ENCODE results near the gene ZBTB37.
"Not testable (repeated sequence)": the region's sequence is repeated elsewhere in the genome, so short reads cannot be mapped to it uniquely, and the experiment has no call there.

ZBTB37 gene, protein sequence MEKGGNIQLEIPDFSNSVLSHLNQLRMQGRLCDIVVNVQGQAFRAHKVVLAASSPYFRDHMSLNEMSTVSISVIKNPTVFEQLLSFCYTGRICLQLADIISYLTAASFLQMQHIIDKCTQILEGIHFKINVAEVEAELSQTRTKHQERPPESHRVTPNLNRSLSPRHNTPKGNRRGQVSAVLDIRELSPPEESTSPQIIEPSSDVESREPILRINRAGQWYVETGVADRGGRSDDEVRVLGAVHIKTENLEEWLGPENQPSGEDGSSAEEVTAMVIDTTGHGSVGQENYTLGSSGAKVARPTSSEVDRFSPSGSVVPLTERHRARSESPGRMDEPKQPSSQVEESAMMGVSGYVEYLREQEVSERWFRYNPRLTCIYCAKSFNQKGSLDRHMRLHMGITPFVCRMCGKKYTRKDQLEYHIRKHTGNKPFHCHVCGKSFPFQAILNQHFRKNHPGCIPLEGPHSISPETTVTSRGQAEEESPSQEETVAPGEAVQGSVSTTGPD

DNA sequence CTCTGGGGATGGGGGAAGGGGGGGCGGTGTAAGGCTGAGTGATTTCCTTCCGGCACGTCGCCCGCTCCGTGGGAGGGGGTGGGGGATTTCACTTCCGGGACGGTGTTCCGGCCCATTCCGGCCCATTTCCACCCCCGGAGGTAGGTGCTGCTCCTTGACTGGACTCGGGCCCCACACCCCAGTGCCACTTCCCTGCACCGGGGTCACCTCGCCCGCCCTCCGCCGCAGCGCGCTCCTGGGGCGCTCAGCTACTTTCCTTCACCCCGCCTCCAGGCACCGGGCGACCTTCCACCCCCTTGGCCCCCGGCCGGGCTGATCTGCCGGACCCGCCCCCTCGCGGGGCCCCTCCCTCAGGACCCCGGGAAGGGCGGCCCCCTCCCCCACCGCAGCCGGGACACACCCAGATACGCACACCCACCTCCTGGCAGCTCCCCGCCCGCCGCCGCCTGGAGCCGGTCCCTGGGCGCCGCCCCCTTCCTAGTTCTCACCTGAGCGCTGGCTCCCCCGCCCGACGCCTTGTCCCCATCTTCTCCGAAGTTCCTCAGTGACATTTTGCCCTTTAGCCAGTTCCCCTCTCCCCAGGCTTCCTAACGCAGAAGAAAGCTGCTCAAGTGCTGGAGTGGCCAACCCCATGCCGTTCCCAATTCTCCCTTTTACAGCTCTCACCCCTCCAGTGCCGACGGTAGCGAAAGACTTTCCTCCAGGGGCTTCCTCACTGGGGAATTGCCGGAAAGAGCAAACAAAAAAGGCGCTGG, at the start of gene ZBTB37:
ZBTB37 (plus strand) TSS at position 115 of the 755 bp plus-strand sequence. CDS start 1,846 bp downstream, outside the sequence.
- DNase-seq (ENCODE audit: low read depth): no peak

DNA sequence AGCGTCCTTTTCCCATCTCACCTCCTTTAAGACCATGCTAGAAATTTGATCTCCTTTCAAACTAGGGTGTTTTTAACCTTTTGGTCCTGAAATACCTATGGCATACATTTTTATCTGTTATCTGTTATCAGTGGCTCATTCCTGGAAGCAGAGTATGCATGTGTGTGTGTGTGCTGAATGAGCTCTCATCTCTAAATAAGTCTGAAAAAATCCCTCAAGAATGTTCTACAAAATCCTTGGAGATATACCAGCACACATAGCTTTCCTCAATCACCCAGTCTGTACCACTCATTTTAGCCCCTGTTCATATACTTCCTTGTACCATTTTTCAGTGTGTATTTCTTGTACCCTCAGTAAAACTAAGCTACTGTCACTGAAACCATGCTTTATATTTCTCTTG, 49.7 kb upstream of the ZBTB37 start:
- DNase-seq (ENCODE audit: low read depth): no peak

DNA sequence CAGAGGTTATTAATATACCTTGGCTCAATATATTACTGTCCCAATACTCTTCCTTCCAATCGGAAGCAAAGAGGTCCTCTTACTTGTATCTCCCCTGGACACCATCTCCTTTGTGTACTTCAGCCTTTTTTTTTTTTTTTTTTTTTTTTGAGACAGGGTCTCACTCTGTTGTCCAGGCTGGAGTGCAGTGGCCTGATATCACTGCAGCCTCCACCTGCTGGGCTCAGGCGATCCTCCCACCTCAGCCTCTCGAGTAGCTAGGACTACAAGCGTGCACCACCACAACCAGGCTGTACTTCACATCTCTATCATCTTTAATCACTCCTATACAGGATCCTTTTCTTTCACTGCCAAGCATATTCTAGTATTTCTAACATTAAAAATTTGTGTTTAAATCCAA, 46.5 kb upstream of the ZBTB37 start:
- DNase-seq (ENCODE audit: low read depth): no peak

DNA sequence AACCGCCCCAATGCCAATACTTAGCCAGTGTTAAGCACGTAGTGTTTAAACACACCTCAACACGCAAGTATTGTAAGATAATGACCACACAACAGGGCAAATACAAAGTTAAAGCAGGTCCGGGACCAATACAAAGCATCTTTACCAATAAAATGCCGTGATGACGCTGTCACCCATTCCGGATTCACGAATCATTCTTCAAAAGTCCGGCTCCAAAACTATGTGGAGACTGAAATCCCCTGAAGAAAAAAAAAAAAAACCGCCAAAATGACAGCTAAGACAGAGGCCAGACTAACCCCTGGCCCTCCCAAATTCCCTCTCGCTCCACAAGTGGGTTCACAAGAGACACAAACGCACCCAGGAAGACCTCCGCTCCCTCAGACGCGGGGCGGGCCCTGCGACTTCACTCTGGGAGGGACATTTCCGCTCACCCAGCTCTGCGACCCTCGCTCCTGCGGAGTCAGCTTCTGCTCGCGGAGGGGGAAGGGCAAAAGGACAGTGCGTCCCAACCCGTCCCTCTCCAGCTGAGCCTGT, 44.3 kb upstream of the ZBTB37 start:
- no peak for DNase-seq (ENCODE audit: low read depth)

DNA sequence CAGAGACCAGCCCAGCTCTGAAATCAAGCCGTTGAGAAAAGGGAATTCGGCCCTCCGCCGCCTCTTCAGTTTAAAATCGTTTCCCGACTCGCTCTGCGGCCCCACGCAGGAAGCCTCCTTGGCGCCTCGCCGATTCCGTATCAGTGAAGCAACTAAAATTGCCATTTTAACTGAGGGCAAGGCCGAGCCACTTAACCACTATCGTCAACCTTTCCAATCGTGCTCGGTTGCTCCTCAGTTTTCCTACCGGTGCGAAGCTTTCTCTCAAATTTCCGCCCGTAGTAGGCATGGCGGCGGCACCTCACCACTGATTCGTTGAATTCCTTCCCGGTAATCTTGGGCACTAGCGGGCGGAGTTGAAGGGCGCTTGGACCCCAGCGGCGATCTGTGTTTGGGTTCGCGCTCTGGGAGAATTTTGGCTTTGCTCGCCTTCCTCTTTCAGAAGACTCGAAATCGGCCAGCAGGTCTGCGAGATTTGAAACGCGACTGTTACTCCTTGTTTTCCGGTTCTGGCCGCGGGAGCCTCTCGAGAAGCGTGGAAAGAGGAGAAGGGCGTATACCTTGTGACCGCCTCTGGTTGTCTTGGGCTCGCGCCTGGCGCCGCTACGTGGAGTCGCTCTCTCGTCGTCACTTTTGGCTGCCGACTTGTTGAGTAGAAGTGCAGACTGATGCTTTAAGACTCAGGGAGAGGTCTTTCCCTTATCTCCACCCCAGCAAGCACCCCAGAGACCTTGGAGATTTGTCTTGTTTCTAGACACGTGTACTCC, 43.7 kb upstream of the ZBTB37 start, which contains the start of the genes CENPL and DARS2:
CENPL (minus strand) TSS at position 569 of the 767 bp plus-strand sequence. CDS start 13,584 bp downstream, outside the sequence.
DARS2 (plus strand) TSS at position 359 of the 767 bp plus-strand sequence. CDS start 557 bp downstream, outside the sequence.
- DNase-seq (ENCODE audit: low read depth): peak; percentile 98

DNA sequence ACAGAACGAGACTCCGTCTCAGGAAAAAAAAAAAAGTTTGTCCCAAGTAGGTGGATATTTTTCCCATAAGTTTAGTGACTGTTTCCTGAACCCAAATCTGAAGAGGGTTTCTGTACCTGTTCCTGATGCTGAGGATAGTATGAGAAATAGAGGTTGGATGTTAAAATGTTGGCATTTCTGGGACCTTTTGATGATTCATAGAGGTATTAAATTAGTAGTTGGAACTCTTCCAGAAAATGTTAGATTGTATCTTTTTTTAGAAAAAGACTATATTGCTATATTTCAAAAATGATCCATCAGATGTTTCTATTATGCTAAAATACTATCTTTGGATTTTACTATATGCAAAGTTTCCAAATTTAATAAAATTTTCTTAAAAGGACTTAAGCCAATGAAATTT, 40.6 kb upstream of the ZBTB37 start:
- DNase-seq (ENCODE audit: low read depth): no peak

DNA sequence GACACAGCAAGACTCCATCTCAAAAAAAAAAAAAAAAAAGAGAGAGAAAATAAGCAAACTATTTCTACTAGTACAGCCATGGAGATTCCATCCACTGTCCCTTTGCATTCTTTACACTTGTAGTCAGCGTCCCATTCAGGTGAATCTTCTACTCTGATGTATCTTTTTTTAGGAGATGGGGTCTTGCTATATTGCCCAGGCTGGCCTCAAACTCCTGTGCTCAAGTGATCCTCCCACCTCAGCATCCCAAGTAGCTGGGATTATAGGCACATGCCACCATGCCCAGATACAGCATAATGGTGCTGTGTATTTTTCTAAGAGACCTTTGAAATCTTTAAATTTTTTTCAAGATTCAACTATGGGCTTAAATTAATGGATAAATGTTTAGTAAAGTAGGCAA, 35.4 kb upstream of the ZBTB37 start:
- no peak for DNase-seq (ENCODE audit: low read depth)

DNA sequence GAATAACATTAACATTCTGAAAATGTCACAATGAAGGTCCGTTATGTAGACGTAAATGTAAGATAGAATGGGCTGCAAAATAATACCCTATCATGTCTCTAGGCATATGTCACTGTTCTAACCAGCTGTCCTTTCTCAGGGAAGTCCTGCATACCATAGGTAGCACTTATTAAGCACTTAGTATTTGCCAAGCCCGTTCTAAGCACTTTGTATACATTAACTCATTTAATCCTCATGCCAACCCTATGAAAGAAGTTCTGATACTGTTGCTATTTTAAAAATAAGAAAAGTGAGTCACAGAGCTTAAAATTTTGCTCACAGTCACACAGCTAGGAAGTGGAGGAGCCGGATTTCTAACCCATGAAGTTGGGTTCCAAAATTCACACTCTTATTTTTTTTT, 16.1 kb upstream of the ZBTB37 start:
- no peak for DNase-seq (ENCODE audit: low read depth)

DNA sequence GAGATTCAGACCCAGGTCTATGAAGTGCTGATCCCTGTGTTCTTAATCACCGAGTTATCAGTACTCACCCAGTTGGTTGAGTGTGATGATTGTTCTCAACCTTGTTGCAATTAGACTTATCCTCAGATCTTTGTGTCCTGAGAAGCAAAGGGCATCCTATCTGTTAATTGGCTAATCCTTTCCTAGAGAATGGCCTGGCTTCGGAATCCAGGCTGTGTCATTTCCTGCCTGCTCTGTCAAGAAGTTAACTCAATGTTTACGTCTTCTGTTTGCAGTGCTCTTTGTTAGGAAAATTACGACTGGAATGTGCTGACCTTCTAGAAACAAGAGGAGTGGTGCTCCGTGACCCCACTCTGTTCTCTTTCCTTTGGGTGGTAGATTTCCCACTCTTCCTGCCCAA, 15.1 kb upstream of the ZBTB37 start:
- DNase-seq (ENCODE audit: low read depth): peak; percentile 48

DNA sequence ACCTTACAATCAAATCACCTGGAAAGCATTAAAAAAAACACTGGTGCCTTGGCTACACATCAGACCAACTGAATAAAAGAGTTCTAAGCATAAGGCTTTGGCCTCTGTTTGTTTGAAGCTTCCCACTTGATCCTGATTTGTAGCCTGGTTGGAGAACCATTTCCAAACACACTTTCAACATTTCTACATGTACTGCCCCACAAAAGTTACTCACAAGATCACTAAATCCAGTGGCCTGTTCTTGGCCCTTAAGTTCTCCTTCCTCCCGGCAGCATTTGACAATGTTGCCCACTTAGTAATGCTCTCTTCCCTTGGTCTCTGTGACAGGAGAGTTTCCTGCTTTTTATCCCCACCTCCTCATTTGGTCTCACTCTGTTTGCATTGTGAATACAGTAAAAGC, 12.2 kb upstream of the ZBTB37 start:
- DNase-seq (ENCODE audit: low read depth): no peak

DNA sequence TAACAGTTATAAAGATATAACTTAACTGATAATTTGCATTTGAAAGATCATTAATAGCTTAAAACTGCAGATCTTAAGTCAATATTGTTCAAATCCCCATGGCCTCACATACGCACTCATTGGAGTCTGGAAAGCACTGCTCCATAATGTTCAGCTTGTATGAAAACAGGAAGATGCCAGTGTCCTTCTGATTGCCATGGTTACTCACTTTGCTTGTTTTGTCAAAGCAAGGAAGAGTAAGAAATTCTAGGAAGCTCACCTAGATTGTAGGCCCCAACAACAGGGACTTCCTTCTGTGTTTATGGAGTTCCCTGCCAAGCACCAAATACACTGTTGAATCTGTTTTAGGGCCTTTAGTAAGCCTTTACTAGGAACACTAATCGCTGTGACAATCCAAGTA, 11.3 kb upstream of the ZBTB37 start:
- no peak for DNase-seq (ENCODE audit: low read depth)

DNA sequence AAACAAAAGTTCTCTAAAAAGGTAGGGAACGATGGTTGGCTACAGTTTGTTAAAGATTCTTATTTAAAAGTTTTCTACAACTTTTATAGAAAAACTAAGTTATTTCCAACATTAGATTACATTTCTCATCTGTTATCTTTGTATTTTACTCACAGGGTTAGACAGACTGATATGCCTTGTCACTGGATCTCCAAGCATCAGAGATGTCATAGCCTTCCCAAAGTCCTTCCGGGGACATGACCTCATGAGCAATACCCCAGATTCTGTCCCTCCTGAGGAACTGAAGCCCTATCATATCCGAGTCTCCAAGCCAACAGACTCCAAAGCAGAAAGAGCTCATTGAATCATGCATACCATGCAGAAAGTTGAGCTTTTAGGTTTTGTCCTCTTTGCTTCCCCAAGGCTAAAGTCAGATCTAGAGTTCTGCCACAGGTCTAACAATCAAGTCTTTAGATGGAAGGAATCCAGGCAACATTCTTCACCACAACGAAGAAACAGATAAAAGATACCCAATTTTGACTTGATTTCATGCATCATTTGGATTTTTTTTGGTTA, 10.7 kb upstream of the ZBTB37 start:
- DNase-seq (ENCODE audit: low read depth): no peak

DNA sequence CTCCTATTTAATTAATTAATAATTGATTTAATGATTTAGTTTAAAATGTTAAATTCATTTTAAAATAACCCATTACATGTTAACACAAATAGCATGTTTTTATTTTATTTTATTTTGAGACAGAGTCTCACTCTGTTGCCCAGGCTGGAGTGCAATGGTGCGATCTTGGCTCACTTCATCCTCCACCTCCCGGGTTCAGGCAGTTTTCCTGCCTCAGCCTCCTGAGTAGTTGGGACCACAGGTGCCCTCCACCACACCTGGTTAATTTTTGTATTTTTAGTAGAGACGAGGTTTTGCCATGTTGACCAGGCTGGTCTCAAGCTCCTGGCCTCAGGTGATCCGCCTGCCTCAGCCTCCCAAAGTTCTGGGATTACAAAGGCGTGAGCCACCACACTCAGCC, 8.6 kb upstream of the ZBTB37 start:
- not testable (repeated sequence) for DNase-seq (ENCODE audit: low read depth)

DNA sequence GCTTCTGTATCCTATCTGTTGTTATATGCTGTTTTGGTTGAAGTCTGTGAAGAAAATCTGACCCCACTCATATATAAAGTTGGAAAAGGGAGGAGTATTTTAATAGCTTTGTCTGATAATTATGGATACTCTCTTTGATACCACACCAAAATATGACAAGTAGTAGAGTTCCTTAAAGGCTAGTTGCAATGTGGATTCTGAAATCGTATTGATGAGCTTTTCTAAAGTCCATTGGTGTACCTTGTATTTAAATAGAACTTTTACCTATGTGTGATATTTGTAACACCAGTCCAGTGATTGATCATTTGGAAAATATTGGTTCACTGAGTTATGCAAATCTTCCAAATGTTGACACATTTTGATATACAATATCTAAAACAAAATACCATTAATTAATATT, 8.1 kb upstream of the ZBTB37 start:
- DNase-seq (ENCODE audit: low read depth): no peak

DNA sequence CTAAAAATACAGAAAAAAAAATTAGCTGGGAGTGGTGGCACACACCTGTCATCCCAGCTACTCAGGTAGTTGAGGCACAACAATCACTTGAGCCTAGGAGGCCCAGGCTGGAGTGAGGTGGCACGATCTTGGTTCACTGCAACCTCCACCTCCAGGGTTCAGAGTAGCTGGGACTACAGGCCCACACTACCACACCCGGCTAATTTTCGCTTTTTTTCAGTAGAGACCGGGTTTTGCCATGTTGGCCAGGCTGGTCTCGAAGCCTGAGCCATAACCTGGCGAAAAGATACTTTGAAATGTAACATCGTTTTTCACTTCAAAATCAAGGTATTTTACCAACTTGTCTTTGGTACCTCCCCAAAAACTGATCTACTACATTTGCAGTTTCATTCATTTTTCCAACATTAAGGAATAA, 6.4 kb upstream of the ZBTB37 start:
- no peak for DNase-seq (ENCODE audit: low read depth)

DNA sequence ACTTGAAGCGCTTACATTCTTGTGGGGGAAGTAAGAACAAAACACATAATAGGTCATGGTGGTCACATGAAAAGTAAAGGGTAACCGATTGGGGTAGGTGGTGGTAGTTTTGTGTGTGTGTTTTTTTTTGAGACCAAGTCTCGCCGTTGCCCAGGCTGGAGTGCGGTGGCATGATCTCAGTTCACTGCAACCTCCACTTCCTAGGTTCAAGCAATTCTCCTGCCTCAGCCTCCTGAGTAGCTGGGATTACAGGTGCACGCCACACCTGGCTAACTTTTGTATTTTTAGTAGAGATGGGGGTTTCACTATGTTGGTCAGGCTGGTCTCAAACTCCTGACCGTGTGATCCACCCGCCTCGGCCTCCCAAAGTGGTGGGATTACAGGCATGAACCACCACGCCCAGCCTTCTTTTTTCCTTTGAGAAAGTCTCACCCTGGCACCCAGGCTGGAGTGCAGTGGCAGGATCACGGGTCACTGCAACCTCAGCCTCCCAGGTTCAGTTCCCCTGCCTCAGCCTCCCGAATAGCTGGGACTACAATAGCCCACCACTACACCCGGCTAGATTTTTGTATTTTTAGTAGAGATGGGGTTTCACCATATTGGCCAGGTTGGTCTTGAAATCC, 5.9 kb upstream of the ZBTB37 start:
- DNase-seq (ENCODE audit: low read depth): not testable (repeated sequence)

DNA sequence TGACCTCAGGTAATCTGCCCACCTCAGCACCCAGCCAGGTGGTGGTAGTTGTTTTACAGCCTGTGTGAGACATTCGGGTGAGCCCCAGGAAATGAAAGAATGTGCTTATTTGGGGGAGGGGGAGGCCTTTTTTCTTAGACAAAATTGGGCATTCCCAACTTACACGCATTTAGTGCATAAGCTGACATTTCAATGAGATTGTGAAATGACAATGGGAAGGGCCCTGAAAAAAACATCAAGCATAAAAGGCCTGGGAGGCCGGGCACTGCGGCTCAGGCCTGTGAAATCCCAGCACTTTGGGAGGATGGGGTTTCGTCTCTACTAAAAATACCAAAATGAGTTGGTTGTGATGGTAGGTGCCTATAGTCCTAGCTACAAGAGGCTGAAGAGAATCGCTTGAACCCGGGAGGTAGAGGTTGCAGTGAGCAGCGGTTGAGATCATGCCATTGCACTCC, 5.4 kb upstream of the ZBTB37 start:
- DNase-seq (ENCODE audit: low read depth): peak; percentile 37

DNA sequence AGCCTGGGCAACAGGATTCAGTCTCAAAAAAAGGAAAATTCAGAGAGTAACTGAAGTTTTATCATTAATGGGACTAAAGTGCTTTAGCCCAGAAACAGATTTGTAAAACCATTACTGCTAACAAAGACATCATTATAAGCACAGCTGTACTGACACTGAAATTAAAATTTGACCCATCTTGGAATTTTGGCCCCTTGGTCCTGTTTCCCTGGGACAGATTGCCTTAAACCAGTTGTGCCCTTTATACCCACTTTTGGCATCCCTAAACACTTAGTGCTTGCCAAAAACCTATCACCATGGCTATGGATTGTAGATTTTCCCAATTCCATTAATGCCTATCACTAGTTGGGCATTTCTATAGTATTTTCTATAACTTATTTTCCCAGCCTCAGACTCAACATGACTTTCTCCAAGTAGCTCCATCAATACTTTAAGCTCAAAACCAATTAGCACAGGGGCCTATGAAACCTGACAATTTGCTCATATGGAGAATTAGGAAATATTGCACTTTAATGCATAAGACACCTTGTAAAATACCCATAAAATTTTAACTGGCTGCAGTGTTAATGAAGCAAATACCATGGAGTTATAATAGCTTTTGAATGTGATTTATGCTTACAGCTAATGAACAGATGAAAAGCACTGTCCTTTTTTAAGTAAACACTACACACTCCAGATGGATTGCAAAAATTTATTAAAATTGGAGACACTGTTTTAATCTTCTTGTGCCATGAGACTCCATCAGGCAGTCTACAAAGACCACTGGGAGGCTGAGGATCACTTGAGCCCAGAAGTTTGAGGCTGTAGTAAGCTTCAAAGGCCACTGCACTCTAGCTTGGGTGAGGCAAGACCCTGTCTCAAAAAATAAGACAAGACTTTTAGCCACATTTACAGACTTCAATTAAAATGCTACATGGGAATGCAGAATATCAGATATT, 4.7 kb upstream of the ZBTB37 start:
- no peak for DNase-seq (ENCODE audit: low read depth)

DNA sequence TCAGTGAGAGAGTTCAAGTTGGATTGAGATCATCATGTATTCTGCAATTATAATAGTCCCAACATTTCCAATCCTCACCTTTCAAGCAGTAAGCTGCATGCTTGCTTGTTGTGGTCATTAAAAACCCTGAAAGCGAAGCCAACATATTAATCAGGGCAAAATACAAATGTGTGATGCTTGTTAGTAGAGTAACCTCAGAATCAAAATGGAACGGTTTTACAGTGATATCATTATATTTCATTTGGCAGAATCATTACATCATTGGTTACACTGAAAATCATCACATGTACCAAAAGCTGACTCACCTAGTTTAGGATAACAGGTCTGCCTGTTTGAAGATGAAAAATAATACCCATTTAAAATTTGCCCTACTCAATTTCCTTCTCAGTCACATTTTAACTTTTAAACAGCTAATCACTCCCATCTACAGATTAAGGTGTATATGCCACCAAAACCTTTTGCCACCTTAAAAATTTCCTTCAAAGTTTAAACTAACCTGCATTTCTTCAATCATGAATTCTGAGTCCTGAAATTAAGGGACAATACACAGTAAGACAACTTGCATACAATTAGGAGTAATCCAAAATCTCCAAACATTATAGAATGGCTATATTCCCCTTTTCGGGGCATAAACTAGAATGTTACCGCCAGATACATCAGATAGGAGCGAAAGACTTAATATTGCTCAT, 3.9 kb upstream of the ZBTB37 start:
- DNase-seq (ENCODE audit: low read depth): no peak

All from fibroblast of gingiva (primary cell).